ENCODE measurements around the gene TLE1. TPM values are rescaled to one million over a fixed set of nuclear protein-coding genes. Genes with fewer than 3 reads are reported as not detected.

Gene TLE1
- total and polyA plus RNA-seq, 12 donors: 33.3 to 76.9 (median 49.8) TPM

- no peaks in the 10 kb centered on the region for H3K9me3 ChIP-seq (replicated peaks in 1 of 3)
- intact Hi-C loops (cut with DNase I): loop anchor here in 1 of 2 donors (10.0 kb wide), 1 partner anchor 58 kb away; the partner anchor contains the start of gene TLE1
- TF ChIP-seq POLR2A (IDR thresholded peaks at IDR 0.05): no peak
- WGBS, 4 donors: 71 to 84% (median 79%) methylated on average over 4 of the region's 4 CpGs
- no peaks in the 10 kb centered on the region for H3K27me3 ChIP-seq
- H3K36me3 ChIP-seq (replicated peaks in 1 of 2): no peaks in the 10 kb centered on the region
- no peak overlapping the region for H3K4me3 ChIP-seq
- H3K27ac ChIP-seq: no peak overlapping the region
- DNase-seq: no peak
- H3K4me1 ChIP-seq (replicated peaks in 1 of 2): peaks cover 0 to 16% of the 10 kb centered on the region in 2 donors
Observed at GRCh38 chr9:81626511-81626910, 62.8 kb downstream of the TLE1 start.

GRCh38 chr9:81625969-81626368 lies 63.4 kb downstream of the TLE1 start:
- no peak for DNase-seq
- Histone ChIP-seq H3K4me1 (replicated peaks in 1 of 2) (peaks cover 0 to 16% of the 10 kb centered on the region in 2 donors), H3K36me3 (replicated peaks in 1 of 2) (no peaks in the 10 kb centered on the region), H3K4me3 (no peak overlapping the region), H3K27me3 (no peaks in the 10 kb centered on the region), H3K27ac (no peak overlapping the region), H3K9me3 (replicated peaks in 1 of 3) (no peaks in the 10 kb centered on the region)
- intact Hi-C loops (cut with DNase I): loop anchor here in 1 of 2 donors (10.0 kb wide), 1 partner anchor 59 kb away; the partner anchor contains the start of gene TLE1
- 85 to 92% (median 90%) methylated on average over 6 of the region's 6 CpGs for WGBS, 4 donors
- TF ChIP-seq CTCF (IDR thresholded peaks at IDR 0.05) (no peak), POLR2A (IDR thresholded peaks at IDR 0.05) (no peak)

- intact Hi-C loops (cut with DNase I): loop anchor here in 1 of 2 donors (10.0 kb wide), 1 partner anchor 61 kb away; the partner anchor contains the start of gene TLE1
- Histone ChIP-seq H3K36me3 (replicated peaks in 1 of 2) (peaks cover 0 to 7% of the 10 kb centered on the region in 2 donors), H3K4me3 (no peak overlapping the region), H3K9me3 (replicated peaks in 1 of 3) (no peaks in the 10 kb centered on the region), H3K27ac (no peak overlapping the region), H3K27me3 (no peaks in the 10 kb centered on the region), H3K4me1 (replicated peaks in 1 of 2) (peaks cover 0 to 16% of the 10 kb centered on the region in 2 donors)
- no peak for TF ChIP-seq POLR2A (IDR thresholded peaks at IDR 0.05)
- no peak for TF ChIP-seq CTCF (IDR thresholded peaks at IDR 0.05)
- no peak for DNase-seq
- 83 to 97% (median 87%) methylated on average over 3 of the region's 3 CpGs for WGBS, 4 donors
Observed at GRCh38 chr9:81623778-81624177, 65.6 kb downstream of the TLE1 start.

GRCh38 chr9:81622471-81623255 lies 66.7 kb downstream of the TLE1 start:
- Histone ChIP-seq H3K4me1 (replicated peaks in 1 of 2) (peaks cover 0 to 14% of the 10 kb centered on the region in 2 donors), H3K4me3 (no peak overlapping the region), H3K27ac (no peak overlapping the region), H3K27me3 (no peaks in the 10 kb centered on the region), H3K9me3 (replicated peaks in 1 of 3) (no peaks in the 10 kb centered on the region), H3K36me3 (replicated peaks in 1 of 2) (peaks cover 0 to 7% of the 10 kb centered on the region in 2 donors)
- no peak for DNase-seq
- WGBS, 4 donors: 90 to 99% (median 93%) methylated on average over 13 of the region's 13 CpGs
- intact Hi-C loops (cut with DNase I): loop anchor here in 1 of 2 donors (10.0 kb wide), 1 partner anchor 62 kb away; the partner anchor contains the start of gene TLE1
- TF ChIP-seq CTCF (IDR thresholded peaks at IDR 0.05): no peak
- TF ChIP-seq POLR2A (IDR thresholded peaks at IDR 0.05): no peak

Measured in adrenal gland (tissue), 12 donors.